ENCODE results near the gene GARRE1.
A peak's percentile ranks its signal among the peaks of the same experiment; 100 is the strongest.
"Not testable (repeated sequence)": the region's sequence is repeated elsewhere in the genome, so short reads cannot be mapped to it uniquely, and the experiment has no call there.

GARRE1 gene

DNA sequence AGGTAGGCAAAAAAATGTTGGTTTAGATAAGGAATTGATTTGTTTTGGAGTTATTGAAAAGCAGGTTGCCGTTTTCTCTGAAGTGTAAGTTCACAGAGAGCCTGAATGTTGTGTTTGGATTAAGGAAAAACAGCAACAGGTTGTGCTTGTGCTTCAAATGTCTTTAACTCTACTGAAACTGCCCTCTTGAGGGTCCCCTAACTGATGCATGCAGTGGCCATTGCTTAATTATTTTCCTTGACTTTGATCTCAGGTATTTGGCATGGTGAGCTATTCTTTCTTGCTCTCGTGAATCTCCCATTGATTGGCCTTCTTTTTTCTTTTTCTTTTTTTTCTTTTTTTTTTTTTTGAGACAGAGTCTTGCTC, 3.2 kb downstream of the GARRE1 start:
- no peak for DNase-seq (ENCODE audit: low read depth in 2 of 2)

GRCh38 chr19:34259367-34260095, 5.2 kb downstream of the GARRE1 start:
- DNase-seq (ENCODE audit: low read depth in 2 of 2): no peak

GRCh38 chr19:34260771-34261173, 6.4 kb downstream of the GARRE1 start:
- no peak for DNase-seq (ENCODE audit: low read depth in 2 of 2)

DNA sequence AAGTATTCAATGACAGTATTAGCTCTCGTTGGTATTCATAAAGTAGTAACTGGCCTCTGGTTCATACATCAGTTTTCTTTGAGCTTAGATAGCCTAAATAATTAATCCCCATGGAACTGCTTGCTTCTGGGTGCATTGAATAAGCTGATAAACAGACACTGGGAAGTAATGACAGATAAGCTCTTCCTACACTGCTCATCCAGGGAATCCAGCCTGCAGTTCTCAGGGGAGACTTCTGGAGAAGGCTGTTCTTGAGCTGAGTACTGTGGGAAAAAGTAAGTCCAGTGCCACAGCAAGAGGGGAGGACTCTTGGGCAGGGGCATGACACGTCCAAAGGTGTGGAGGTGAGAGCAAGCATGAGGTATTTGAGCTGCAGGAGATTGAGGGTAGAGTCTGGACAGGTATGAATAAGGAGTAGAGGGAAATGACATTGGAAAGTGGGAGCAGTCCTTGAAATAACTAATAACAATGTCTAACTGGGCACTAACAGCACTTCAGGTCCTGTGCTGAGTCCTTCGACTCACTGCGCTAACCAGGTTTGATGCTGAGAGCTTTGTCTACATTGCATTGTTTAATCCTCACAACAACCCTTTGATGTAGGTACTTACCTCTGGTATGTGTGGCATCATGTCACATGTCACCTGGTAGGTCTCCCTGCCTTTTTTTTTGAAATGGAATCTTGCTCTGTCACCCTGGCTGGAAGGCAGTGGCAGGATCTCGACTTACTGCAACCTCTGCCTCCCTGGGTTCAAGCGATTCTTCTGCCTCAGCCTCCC, 7.2 kb downstream of the GARRE1 start:
- no peak for DNase-seq (ENCODE audit: low read depth in 2 of 2)

DNA sequence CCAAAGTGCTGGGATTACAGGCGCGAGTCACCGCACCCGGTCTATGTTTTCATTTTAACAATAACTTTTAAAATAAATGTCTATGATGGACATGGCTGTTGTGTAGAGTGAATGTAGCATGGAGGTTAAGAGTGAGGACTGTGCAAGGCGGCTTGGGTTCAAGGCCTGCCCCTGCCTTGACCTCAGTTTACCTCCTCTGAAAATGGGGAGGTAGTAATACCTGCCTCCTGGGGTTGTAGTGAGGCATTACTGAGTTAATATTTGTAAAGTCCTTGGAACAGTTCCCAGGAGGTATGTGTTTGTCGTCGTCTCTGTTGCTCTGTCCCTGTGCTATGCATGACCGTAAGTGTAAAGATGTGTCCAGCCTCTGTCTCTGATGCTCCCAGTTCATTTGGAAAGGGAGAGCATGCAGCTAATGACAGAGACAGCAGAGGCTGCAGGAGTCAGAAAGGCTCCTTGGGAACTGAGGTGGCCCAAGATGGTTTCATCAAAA, 9.4 kb downstream of the GARRE1 start:
- no peak for DNase-seq (ENCODE audit: low read depth in 2 of 2)

DNA sequence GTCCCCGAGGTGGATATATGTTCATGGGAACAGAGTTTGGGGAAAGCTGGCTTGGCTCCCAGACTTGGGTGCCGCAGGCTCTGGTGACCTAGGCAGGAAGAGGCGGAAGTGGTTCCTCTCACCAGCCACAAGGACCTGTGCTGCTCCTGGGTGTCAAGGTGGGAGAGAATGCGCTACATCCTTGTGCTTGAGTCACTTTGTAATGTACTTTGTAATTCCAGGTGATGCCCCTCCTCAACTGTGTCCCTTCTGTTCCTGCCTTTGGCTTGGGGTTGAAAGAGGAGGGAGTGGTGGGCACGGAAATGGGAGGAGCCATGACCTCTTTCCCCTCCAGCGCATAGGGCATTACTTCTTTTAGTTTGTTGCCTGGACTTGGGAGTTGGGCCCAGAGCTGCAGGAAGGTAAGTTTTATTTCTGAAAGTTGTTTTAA, 10.9 kb downstream of the GARRE1 start:
- DNase-seq (ENCODE audit: low read depth in 2 of 2): no peak

DNA sequence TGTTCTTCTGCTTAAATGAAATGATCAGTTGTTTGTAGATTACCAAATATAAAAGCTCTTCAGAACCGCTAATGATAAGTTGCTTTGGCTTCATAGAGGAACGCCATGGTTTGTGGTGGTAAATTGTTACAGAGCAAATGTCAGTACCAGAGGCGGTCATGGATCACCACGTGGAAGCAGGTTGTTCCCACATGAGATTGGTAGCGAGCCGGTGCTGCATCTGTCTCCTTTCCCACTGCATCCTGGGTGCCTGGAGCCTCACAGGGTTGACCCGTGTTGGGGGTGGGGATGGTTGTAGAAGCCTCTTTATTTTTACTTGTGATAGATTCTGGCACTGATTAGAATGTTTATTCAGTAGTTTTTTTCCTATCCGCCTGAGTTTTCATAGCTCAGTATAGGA, 14.7 kb downstream of the GARRE1 start:
- no peak for DNase-seq (ENCODE audit: low read depth in 2 of 2)

- DNase-seq (ENCODE audit: low read depth in 2 of 2): no peak
Observed at GRCh38 chr19:34269489-34269888, 15.1 kb downstream of the GARRE1 start.

DNA sequence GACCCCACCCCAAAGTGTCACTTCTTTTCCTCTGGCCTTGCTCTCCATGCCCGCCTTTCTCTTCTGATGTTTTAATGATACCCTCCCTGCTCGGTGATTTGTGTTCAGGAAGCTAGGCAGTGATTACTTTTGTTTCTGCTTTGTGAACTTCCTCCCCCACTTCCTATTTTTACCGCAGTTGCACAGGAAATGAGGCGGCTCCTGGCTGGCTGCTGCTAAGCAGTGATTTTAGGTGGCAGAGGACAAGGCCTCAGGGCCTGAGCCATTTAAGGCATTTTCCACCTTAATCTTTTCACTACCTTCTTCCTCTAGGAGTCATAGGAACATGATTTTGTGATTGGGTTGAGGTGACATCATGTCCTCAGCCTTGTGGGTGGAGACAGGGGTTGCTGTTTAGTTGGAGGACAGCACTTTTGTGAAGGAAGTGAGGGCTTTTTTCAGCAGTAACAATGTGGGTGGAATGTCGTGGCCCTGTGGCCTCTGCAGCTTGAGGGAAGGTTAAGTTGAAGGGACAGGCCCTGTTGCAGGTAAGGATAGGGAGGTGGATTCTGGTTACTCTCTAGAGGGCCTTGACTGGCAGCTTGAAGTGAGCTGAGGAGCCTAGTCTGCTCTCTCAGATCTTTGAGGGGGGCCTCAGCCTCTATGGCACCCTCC, 15.7 kb downstream of the GARRE1 start:
- no peak for DNase-seq (ENCODE audit: low read depth in 2 of 2)

GRCh38 chr19:34273121-34273520, 18.8 kb downstream of the GARRE1 start:
- no peak for DNase-seq (ENCODE audit: low read depth in 2 of 2)

DNA sequence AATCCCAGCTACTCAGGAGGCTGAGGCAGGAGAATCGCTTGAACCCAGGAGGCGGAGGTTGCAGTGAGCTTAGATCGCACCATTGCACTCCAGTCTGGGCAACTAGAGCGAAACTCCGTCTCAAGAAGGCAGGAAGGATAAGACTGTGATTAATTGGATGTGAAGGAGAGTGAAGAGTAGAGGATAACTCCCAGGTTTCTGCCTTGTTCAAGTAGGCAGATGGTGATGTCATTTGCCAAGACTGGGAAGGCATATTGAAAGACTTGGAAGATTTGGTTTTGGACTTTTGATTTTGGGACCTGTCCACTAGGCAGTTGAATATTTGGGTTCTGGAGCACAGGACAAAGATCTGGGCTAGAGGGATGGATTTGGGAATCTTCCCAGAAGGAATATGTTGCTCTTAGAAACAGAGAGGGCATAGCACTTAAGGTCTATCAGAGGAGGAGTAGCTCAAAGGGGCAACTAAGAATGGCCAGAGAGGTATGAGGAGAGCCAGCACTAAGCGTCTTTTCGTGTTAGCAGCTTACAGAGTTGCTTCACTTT, 20.0 kb downstream of the GARRE1 start:
- DNase-seq (ENCODE audit: low read depth in 2 of 2): no peak

- peak; percentile 98 to 99 for DNase-seq (ENCODE audit: low read depth in 2 of 2)
Observed at GRCh38 chr19:34274827-34275625, 20.7 kb downstream of the GARRE1 start.

DNA sequence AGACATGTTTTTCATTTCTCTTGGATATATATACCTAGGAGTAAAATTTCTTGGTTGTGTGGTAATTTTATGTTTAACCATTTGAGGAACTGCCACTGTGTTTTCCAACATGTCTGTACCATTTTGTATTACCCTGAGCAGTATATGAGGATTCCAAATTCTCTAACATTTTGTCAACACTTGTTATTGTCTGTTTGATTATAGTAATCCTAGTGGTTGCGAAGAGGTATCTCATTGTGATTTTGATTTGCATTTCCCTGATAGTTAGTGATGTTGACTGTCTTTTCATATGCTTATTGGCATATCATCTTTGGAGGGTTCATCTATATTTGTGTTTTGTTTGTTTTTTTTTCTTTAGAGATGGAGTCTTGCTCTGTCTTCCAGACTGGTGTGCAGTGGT, 21.4 kb downstream of the GARRE1 start:
- no peak for DNase-seq (ENCODE audit: low read depth in 2 of 2)

DNA sequence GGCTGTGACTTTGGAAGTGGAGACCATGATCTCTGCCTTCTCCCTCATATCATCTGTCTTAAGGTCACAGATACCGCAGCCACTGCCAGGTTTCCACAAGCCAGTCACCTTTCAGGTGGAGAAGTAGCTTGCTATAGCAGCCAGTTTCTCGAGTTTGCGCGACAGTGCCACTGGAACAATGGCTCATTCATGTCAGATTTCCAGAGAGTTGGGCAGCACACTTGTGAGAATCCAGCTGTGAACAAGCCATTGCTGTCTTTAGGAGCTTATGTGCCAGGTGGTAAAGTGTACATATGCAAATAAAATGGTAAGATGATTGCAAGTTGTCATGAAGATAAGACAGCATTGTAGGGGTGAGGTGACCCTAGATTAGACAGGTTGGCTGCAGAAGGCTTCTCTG, 22.3 kb downstream of the GARRE1 start:
- no peak for DNase-seq (ENCODE audit: low read depth in 2 of 2)

GRCh38 chr19:34277244-34277643, 22.9 kb downstream of the GARRE1 start:
- no peak for DNase-seq (ENCODE audit: low read depth in 2 of 2)

DNA sequence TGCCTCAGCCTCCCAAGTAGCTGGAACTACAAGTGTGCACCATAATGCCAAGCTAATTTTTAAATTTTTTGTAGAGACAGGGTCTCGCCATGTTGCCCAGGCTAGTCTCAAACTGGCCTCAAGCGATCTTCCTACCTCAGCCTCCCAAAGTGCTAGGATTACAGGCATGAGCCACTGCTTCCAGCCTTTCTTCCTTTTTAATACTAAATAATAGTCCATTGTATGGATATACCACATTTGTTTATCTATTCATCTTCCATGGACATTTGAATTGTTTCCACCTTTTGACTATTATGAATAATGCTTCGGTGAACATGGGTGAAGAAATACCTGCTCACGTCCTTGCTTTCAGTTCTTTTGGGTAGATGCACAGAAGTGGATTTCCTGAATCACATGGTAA, 24.4 kb downstream of the GARRE1 start:
- DNase-seq (ENCODE audit: low read depth in 2 of 2): no peak

DNA sequence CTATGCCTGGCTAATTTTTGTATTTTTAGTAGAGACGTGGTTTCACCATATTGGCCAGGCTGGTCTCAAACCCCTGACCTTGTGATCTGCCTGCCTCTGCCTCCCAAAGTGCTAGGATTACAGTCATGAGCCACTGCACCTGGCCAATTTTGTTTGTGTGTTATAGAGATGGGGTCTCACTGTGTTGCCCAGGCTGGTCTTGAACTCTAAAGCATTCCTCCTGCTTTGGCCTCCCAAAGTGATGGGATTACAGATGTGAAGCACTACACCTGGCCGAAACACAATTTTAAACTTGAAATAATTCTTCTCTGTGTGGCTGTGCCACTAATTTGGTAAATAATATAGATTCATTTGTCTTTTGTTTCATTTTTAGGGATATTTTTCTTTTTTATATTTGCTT, 27.1 kb downstream of the GARRE1 start:
- not testable (repeated sequence) for DNase-seq (ENCODE audit: low read depth in 2 of 2)

DNA sequence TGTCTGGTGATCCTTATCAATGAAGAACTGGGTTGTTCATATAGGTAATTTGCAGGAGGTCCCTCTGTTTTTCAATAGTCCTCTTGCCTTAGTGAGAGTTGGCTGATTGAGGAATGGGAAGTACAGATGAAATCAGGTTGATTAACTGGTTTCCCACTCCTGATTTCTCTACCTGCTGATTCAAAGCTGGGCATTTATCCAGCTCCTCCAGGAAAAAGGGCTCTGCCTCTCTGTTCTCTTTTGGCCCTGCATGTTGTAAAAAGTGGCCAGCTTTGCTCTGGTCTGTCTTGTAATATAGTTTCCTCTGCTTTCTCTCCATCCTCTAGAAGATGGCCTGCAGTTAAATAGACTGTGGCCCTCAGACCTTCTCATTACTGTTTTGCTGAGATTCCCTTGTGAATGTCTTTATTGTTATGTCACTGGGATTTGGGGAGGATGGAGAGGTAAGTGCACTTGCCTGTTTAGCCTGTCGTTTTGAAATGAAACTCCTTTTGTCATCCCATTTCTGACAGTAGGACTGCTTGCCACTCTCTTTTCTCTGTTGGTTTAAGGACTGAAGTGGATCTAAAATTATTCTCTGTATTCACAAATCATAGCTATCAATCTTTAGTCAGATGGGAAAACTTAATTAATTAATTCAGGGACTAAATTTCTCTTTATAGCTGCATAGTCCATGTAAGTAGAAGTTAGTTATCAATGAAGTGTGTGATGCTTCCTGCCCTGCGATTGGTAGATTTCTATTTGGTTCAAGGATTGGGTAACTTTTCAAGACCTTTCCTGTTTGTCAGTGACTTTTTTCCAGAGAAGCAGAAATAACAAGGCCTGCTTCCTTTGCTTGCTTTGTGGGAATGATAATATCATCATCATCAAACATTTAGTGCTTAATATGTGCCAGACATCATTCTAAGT, 28.5 kb downstream of the GARRE1 start:
- DNase-seq (ENCODE audit: low read depth in 2 of 2): no peak

GRCh38 chr19:34284505-34284904, 30.2 kb downstream of the GARRE1 start:
- no peak for DNase-seq (ENCODE audit: low read depth in 2 of 2)

- DNase-seq (ENCODE audit: low read depth in 2 of 2): no peak
Observed at GRCh38 chr19:34287662-34288140, 33.3 kb downstream of the GARRE1 start.
